AG09309 (cell line): ENCODE data around the gene CFAP77.
A peak's percentile ranks its signal among the peaks of the same experiment; 100 is the strongest.

ENCODE experiments used
- DNase-seq: peaks from one replicate; pipeline ENCODE4 v3.0.0-alpha.2; 2010; ENCODE audit warnings: low read depth
- H3K4me3 ChIP-seq: 2 replicates; pipeline ENCODE4 v1.5.1; 2011; ENCODE audit warnings: mild to moderate bottlenecking, low read depth, low read length, moderate library complexity; ENCODE audit not compliant: control insufficient read depth
- CTCF ChIP-seq: IDR thresholded peaks from 2 replicates; pipeline ENCODE4 v1.5.1; 2011; ENCODE audit warnings: mild to moderate bottlenecking, low read depth, low read length, inconsistent platforms; ENCODE audit not compliant: insufficient read depth, control insufficient read depth; ENCODE audit errors: missing control alignments

CFAP77 gene

GRCh38 chr9:132387133-132387532 lies 22.9 kb upstream of the CFAP77 start:
- no peak for DNase-seq
- TF ChIP-seq CTCF: no peak

GRCh38 chr9:132390966-132391365 lies 19.0 kb upstream of the CFAP77 start:
- no peak for DNase-seq
- H3K4me3 ChIP-seq: no peak overlapping the region
- no peak for TF ChIP-seq CTCF

More at GRCh38 chr9:132387133-132387532, 22.9 kb upstream of the CFAP77 start:
- H3K4me3 ChIP-seq: no peak overlapping the region

GRCh38 chr9:132391449-132391848 lies 18.6 kb upstream of the CFAP77 start:
- no peak for DNase-seq
- TF ChIP-seq CTCF: no peak
- no peak overlapping the region for H3K4me3 ChIP-seq

- no peak for DNase-seq
- no peak for TF ChIP-seq CTCF
- no peak overlapping the region for H3K4me3 ChIP-seq
Measured at GRCh38 chr9:132395560-132395959, 14.5 kb upstream of the CFAP77 start.

GRCh38 chr9:132401824-132402223 lies 8.2 kb upstream of the CFAP77 start:
- no peak for TF ChIP-seq CTCF
- DNase-seq: no peak
- no peak overlapping the region for H3K4me3 ChIP-seq

- no peak for TF ChIP-seq CTCF
- H3K4me3 ChIP-seq: no peak overlapping the region
- no peak for DNase-seq
Measured at GRCh38 chr9:132404228-132404881, 5.7 kb upstream of the CFAP77 start.

GRCh38 chr9:132406554-132407122 lies 3.4 kb upstream of the CFAP77 start, which contains the start of gene TTF1:
Gene TTF1, minus strand, starts transcription at chr9:132406840. Its CDS starts 4,019 bp downstream, at chr9:132402821.
- H3K4me3 ChIP-seq: peak within 1 kb of the TSS; percentile 91
- no peak for TF ChIP-seq CTCF
- DNase-seq: peak; percentile 50
